Pons (tissue), 1 donor: ENCODE results near the gene CEP120.
"Not testable (repeated sequence)": the region's sequence is repeated elsewhere in the genome, so short reads cannot be mapped to it uniquely, and the experiment has no call there.

Source experiments
- DNase-seq: peaks from one replicate; pipeline ENCODE4 v3.0.0-alpha.2; 2016; ENCODE audit warnings: low spot score

Gene CEP120

GRCh38 chr5:123387313-123387712, 35.9 kb downstream of the CEP120 start:
- no peak for DNase-seq

- no peak for DNase-seq
These were observed 41.0 kb downstream of the CEP120 start for GRCh38 chr5:123382252-123382651.

GRCh38 chr5:123371575-123372179, 51.5 kb downstream of the CEP120 start:
- DNase-seq: peak; percentile 28

GRCh38 chr5:123369371-123369968, 53.7 kb downstream of the CEP120 start:
- DNase-seq: no peak

GRCh38 chr5:123367739-123368138, 55.5 kb downstream of the CEP120 start:
- DNase-seq: peak; percentile 25

- no peak for DNase-seq
These were observed 58.0 kb downstream of the CEP120 start for GRCh38 chr5:123365156-123365555.

- DNase-seq: no peak
These were observed 58.6 kb downstream of the CEP120 start for GRCh38 chr5:123364441-123365155.

- no peak for DNase-seq
These were observed 62.3 kb downstream of the CEP120 start for GRCh38 chr5:123360910-123361309.

- DNase-seq: no peak
These were observed 63.0 kb downstream of the CEP120 start for GRCh38 chr5:123360201-123360571.

- DNase-seq: no peak
These were observed 63.6 kb downstream of the CEP120 start for GRCh38 chr5:123359454-123360200.

GRCh38 chr5:123358751-123359150, 64.5 kb downstream of the CEP120 start:
- DNase-seq: no peak

GRCh38 chr5:123358304-123358703, 64.9 kb downstream of the CEP120 start:
- no peak for DNase-seq

- no peak for DNase-seq
These were observed 71.4 kb downstream of the CEP120 start for GRCh38 chr5:123351820-123352219.

GRCh38 chr5:123351240-123351639, 72.0 kb downstream of the CEP120 start:
- DNase-seq: no peak

- DNase-seq: no peak
These were observed 72.5 kb downstream of the CEP120 start for GRCh38 chr5:123350742-123351141.

- peak; percentile 64 for DNase-seq
These were observed 78.3 kb downstream of the CEP120 start for GRCh38 chr5:123344816-123345426.

- no peak for DNase-seq
These were observed 82.3 kb downstream of the CEP120 start for GRCh38 chr5:123340928-123341327.

GRCh38 chr5:123308377-123308776, 114.8 kb downstream of the CEP120 start:
- DNase-seq: not testable (repeated sequence)

GRCh38 chr5:123305751-123306150, 117.5 kb downstream of the CEP120 start:
- no peak for DNase-seq

GRCh38 chr5:123304777-123305316, 118.4 kb downstream of the CEP120 start:
- no peak for DNase-seq

GRCh38 chr5:123303802-123304201, 119.4 kb downstream of the CEP120 start:
- no peak for DNase-seq

GRCh38 chr5:123300266-123300665, 122.9 kb downstream of the CEP120 start:
- DNase-seq: no peak
